ENCODE results near the gene CFAP107. TPM values are rescaled to one million over a fixed set of nuclear protein-coding genes. Genes with fewer than 3 reads are reported as not detected.
A peak's percentile ranks its signal among the peaks of the same experiment; 100 is the strongest.

Gene CFAP107, protein sequence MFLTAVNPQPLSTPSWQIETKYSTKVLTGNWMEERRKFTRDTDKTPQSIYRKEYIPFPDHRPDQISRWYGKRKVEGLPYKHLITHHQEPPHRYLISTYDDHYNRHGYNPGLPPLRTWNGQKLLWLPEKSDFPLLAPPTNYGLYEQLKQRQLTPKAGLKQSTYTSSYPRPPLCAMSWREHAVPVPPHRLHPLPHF
- polyA plus RNA-seq (2011; rRNA removed) (not detected in 2 replicates), polyA plus RNA-seq (2017; fragmentation: RNase III; extraction: RNeasy Plus Mini Kit Qiagen cat#74134 plus additional on column Dnase treatment) (not detected in 3 replicates), polyA minus RNA-seq (2011; rRNA and poly(A)+ RNA removed) (not detected in 2 replicates)
- polyA plus RNA-seq (2012; cell fraction: cytosol; rRNA removed), result not detected in 2 replicates
- polyA plus RNA-seq (2012; cell fraction: nucleus; rRNA removed), result not detected in 2 replicates

DNA sequence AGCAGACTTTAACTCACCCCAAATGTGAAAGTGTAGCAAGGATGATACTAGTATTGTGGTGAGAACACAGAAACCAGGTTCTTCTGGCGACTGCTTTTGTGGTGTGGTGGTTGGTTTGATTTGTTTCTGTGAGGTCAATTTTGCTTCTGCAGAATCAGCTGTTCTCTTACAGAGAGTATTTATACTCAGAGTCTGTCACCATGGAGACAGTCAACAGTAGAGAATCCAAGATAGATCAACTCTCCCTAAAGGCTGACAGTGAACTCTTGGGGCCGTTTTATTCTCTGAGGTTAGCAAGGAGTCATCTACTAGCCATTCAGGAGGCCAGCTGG is at the start of gene CFAP107:
CFAP107 (plus strand) TSS at position 209 of the 332 bp plus-strand sequence. CDS start 231 bp downstream, outside the sequence.
- WGBS (ENCODE audit: missing lambda C conversion rate), result 3% methylated on average over 2 of the region's 2 CpGs
- TF ChIP-seq CBX2 (IDR thresholded peaks at IDR 0.05; ENCODE audit: borderline replicate concordance, low read depth) (no peak), GATA3 (IDR thresholded peaks at IDR 0.05; ENCODE audit: borderline replicate concordance) (no peak), TP53 (CRISPR knock-in tag; IDR thresholded peaks at IDR 0.05) (no peak), JUNB (IDR thresholded peaks at IDR 0.05) (no peak), ZC3H11A (IDR thresholded peaks at IDR 0.05) (no peak), SMC3 (IDR thresholded peaks at IDR 0.05) (no peak), MAFK (IDR thresholded peaks at IDR 0.05; ENCODE audit: partially characterized antibody) (no peak), NPAS2 (CRISPR knock-in tag; IDR thresholded peaks at IDR 0.05; ENCODE audit: borderline replicate concordance) (no peak), FOXS1 (CRISPR knock-in tag; IDR thresholded peaks at IDR 0.05) (no peak), PHF8 (IDR thresholded peaks at IDR 0.05; ENCODE audit: borderline replicate concordance, low read depth) (no peak)
- Histone ChIP-seq H3K9me3 (peaks cover 13% of the 10 kb centered on the region; the same call in 1 of the 3 replicates), H3K27ac (no peak within 1 kb of the TSS), H3K4me2 (no peak within 1 kb of the TSS), H3K4me1 (no peaks in the 10 kb centered on the region), H3K4me3 (no peak within 1 kb of the TSS)
- POLR2A ChIA-PET, result no interaction called here
- CTCF ChIA-PET, result no interaction called here
- no peak for DNase-seq (ENCODE audit: low read depth in 1 of 2, low spot score in 1 of 2)
- ATAC-seq, result 0 out of 6 replicates have a peak, but pooled peaks of 1 of the 2 experiments have one; percentile 43
- FAIRE-seq, result no peak

GRCh38 chr1:12696658-12697057 is 49.3 kb upstream of the CFAP107 start:
- POLR2A ChIA-PET, result no interaction called here
- TF ChIP-seq ZFP36 (IDR thresholded peaks at IDR 0.05; ENCODE audit: borderline replicate concordance, partially characterized antibody) (no peak), RARB (CRISPR knock-in tag; IDR thresholded peaks at IDR 0.05) (no peak), HOXB5 (CRISPR knock-in tag; IDR thresholded peaks at IDR 0.05) (no peak), CHD4 (IDR thresholded peaks at IDR 0.05; ENCODE audit: borderline replicate concordance) (no peak), MAFK (IDR thresholded peaks at IDR 0.05; ENCODE audit: partially characterized antibody) (peak; percentile 42)
- ATAC-seq, result no peak
- Histone ChIP-seq H3K4me1 (no peaks in the 10 kb centered on the region), H3K9me3 (no peaks in the 10 kb centered on the region), H3K4me2 (no peak overlapping the region), H3K4me3 (no peak overlapping the region), H3K27ac (no peak overlapping the region)
- CTCF ChIA-PET, result interaction anchor here (0.5 kb wide), 1 partner anchor 79 kb away, joined by 3 read pairs; no protein-coding TSS in a partner anchor
- WGBS (ENCODE audit: missing lambda C conversion rate), result 48% methylated on average over 3 of the region's 3 CpGs
- FAIRE-seq, result no peak
- DNase-seq (ENCODE audit: low read depth in 1 of 2, low spot score in 1 of 2), result no peak

DNA sequence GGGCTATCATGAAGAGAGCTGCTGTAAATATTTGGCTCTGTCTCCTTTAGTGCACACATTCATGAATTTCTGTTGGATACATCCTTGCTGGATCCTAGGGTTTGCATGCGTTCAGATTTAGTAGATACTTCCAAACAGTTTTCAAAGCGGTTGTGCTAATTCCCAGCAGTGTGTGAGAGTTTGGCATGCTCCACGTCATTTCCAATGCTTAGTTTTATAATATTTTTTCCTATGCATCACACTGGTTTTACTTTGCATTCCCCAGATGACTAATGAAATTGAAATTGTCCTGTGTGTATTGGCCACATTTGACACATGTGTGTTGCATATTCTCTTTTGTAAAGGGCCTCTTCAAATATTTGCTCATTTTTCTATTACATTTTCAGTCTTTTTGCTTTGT is 48.6 kb upstream of the CFAP107 start:
- FAIRE-seq, result no peak

More for the DNA sequence above, 48.6 kb upstream of the CFAP107 start:
- DNase-seq (ENCODE audit: low read depth in 1 of 2, low spot score in 1 of 2) (no peak), ATAC-seq (no peak)
- no peak overlapping the region for H3K27ac ChIP-seq
- H3K4me1 ChIP-seq, result no peaks in the 10 kb centered on the region
- no peak overlapping the region for H3K4me2 ChIP-seq
- WGBS (ENCODE audit: missing lambda C conversion rate), result 55% methylated on average over 3 of the region's 3 CpGs
- H3K9me3 ChIP-seq, result no peaks in the 10 kb centered on the region
- ChIA-PET POLR2A (no interaction called here), CTCF (interaction anchor here (0.5 to 0.6 kb wide), 2 partner anchors 53 to 80 kb away, joined by 3 read pairs; no protein-coding TSS in a partner anchor)
- no peak for TF ChIP-seq BHLHE40 (IDR thresholded peaks at IDR 0.05; ENCODE audit: low read depth, low read length)
- no peak for TF ChIP-seq GATA3 (IDR thresholded peaks at IDR 0.05; ENCODE audit: borderline replicate concordance)
- TF ChIP-seq JUN (IDR thresholded peaks at IDR 0.05), result no peak
- no peak for TF ChIP-seq HMGXB4 (CRISPR knock-in tag; IDR thresholded peaks at IDR 0.05; ENCODE audit: borderline replicate concordance)
- no peak for TF ChIP-seq POLR2AphosphoS2 (conservative IDR thresholded peaks at IDR 0.05; ENCODE audit: low read length)
- TF ChIP-seq PHF8 (IDR thresholded peaks at IDR 0.05; ENCODE audit: borderline replicate concordance, low read depth), result no peak
- no peak for TF ChIP-seq RFX5 (IDR thresholded peaks at IDR 0.05)
- no peak for TF ChIP-seq RNF2 (IDR thresholded peaks at IDR 0.05; ENCODE audit: borderline replicate concordance, low read depth)
- no peak for TF ChIP-seq CBX2 (IDR thresholded peaks at IDR 0.05; ENCODE audit: borderline replicate concordance, low read depth)
- no peak for TF ChIP-seq TP53 (CRISPR knock-in tag; IDR thresholded peaks at IDR 0.05)
- TF ChIP-seq FOSB (CRISPR knock-in tag; IDR thresholded peaks at IDR 0.05), result no peak
- TF ChIP-seq CEBPB (IDR thresholded peaks at IDR 0.05), result no peak
- TF ChIP-seq SREBF2 (IDR thresholded peaks at IDR 0.05), result no peak
- H3K4me3 ChIP-seq, result no peak overlapping the region
